Central memory CD8-positive, alpha-beta T cell (primary cell): ENCODE measurements around the gene MLLT10.
"Not testable (repeated sequence)": the region's sequence is repeated elsewhere in the genome, so short reads cannot be mapped to it uniquely, and the experiment has no call there.

Experiments
- ATAC-seq: fragments of 150-1000 bp; cut with Tn5 transposase; replicated peaks from 2 replicates; pipeline ENCODE4 v1.10.0; 2022; ENCODE audit warnings: mild to moderate bottlenecking, moderate FRiP score, moderate number of reproducible peaks; ENCODE audit not compliant: poor library complexity, severe bottlenecking; ENCODE audit errors: extremely low read depth
- DNase-seq, 2 donors: peaks; one replicate each; pipeline ENCODE4 v3.0.0; 2021; ENCODE audit warnings: low spot score in 2 of 2
- H3K27ac Mint-ChIP-seq: one replicate; pipeline ENCODE4 v1.8.0; 2022; ENCODE audit warnings: low read depth, mild to moderate bottlenecking, moderate library complexity, mixed read lengths
- H3K27me3 Mint-ChIP-seq: one replicate; pipeline ENCODE4 v1.8.0; 2022; ENCODE audit warnings: mixed read lengths
- H3K36me3 Mint-ChIP-seq: one replicate; pipeline ENCODE4 v1.8.0; 2022; ENCODE audit warnings: mild to moderate bottlenecking, moderate library complexity, mixed read lengths; ENCODE audit not compliant: insufficient read depth
- H3K4me1 Mint-ChIP-seq: one replicate; pipeline ENCODE4 v1.8.0; 2022; ENCODE audit warnings: mixed read lengths
- H3K4me3 Mint-ChIP-seq: one replicate; pipeline ENCODE4 v1.8.0; 2022; ENCODE audit warnings: mild to moderate bottlenecking, moderate library complexity, mixed read lengths
- H3K9me3 Mint-ChIP-seq: one replicate; pipeline ENCODE4 v1.8.0; 2022; ENCODE audit warnings: mixed read lengths

Gene MLLT10

DNA sequence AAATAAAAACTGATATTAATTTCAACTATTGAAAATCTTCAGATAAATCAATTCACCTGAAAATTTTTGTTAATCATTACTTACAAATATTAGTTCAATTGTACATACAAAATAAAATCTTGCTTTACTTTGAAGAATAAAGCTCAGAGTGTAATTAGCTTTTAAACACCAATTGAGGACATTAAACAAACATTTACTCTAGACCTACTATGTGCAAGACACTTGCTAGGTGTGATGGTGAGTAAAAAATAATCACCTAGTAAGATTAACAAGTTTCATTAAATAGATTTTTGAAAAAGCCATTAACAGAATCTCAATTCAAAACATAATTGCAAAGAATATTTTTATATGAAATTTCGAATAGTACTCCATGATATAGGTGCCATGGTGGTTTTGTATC lies 3.9 kb upstream of the MLLT10 start:
- Mint-ChIP-seq H3K4me1 (peaks cover 34% of the 10 kb centered on the region), H3K9me3 (no peaks in the 10 kb centered on the region), H3K27me3 (no peaks in the 10 kb centered on the region), H3K4me3 (no peak overlapping the region), H3K36me3 (peaks cover 15% of the 10 kb centered on the region), H3K27ac (no peak overlapping the region)
- no peak for ATAC-seq
- no peak for DNase-seq

DNA sequence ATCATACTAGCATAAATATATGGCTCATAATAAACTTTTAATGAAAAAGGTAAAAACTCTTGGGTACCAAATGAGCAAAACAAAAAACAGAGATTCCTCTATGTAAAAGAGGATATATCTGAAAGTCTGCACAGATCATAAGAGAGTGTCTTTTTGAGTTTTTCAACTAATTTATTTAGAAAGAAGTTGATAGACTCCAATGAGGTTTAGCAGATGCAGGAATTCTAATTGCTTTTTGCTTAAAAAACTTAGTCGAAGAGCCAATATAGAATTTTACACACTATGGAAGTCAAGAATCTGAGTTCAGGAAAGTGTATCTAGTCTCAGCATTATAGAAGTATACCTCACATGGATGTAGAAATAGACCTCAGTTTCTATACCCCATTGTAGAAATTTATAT lies 3.4 kb upstream of the MLLT10 start:
- no peak for DNase-seq
- no peak for ATAC-seq
- no peaks in the 10 kb centered on the region for H3K27me3 Mint-ChIP-seq
- peaks cover 12% of the 10 kb centered on the region for H3K36me3 Mint-ChIP-seq
- H3K27ac Mint-ChIP-seq = no peak overlapping the region
- H3K9me3 Mint-ChIP-seq = no peaks in the 10 kb centered on the region
- peaks cover 34% of the 10 kb centered on the region for H3K4me1 Mint-ChIP-seq
- no peak overlapping the region for H3K4me3 Mint-ChIP-seq

DNA sequence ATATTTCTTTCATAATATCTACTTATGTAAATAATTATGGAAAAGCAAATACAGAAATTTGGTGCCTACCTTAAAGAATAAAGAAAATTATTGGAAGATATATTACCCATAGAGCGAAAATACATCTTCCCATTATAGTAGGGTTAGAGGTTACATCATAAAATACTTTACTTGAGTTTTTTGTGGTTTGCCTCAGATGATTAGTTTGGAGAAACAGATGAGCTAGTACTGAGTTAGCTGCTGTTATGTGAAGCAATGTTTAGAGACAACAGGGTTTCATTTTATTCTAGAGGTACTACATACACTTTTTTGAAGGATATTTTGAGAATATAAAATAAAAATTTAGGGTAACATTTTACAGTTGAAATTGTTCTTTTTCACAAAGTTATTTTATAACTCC lies 2.9 kb upstream of the MLLT10 start:
- no peak overlapping the region for H3K4me3 Mint-ChIP-seq
- DNase-seq (no peak), ATAC-seq (no peak)
- H3K36me3 Mint-ChIP-seq = peaks cover 11% of the 10 kb centered on the region
- no peaks in the 10 kb centered on the region for H3K27me3 Mint-ChIP-seq
- peaks cover 34% of the 10 kb centered on the region for H3K4me1 Mint-ChIP-seq
- H3K9me3 Mint-ChIP-seq = no peaks in the 10 kb centered on the region
- H3K27ac Mint-ChIP-seq = no peak overlapping the region

- H3K36me3 Mint-ChIP-seq = peaks cover 11% of the 10 kb centered on the region
- ATAC-seq = no peak
- peak overlapping the region; percentile 59 for H3K27ac Mint-ChIP-seq
- no peak for DNase-seq
- H3K4me1 Mint-ChIP-seq = peaks cover 20% of the 10 kb centered on the region
- no peaks in the 10 kb centered on the region for H3K27me3 Mint-ChIP-seq
- H3K9me3 Mint-ChIP-seq = no peaks in the 10 kb centered on the region
- peak overlapping the region; percentile 85 for H3K4me3 Mint-ChIP-seq
Observed at GRCh38 chr10:21532694-21533466, 1.2 kb upstream of the MLLT10 start.

DNA sequence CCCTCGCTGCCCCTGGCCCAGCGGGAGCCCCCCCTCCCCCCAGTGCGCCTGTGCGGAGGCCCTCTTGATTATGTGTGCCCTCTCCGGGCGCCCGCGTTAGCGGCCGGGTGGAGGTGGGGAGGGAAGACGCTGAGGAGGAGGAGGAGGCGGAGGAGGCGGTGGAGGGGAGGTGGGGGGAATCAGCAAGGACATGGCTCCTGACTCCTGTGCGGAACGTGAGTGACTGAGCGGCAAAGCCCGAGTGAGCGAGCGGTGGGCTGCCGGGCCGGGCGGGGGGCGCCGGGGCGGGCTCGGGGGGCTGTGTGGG lies 201 bp downstream of the MLLT10 start:
- peak overlapping the region; percentile 85 for H3K4me3 Mint-ChIP-seq
- peaks cover 20% of the 10 kb centered on the region for H3K36me3 Mint-ChIP-seq
- ATAC-seq (no peak), DNase-seq (no peak)
- H3K27ac Mint-ChIP-seq = peak overlapping the region; percentile 79
- no peaks in the 10 kb centered on the region for H3K9me3 Mint-ChIP-seq
- H3K27me3 Mint-ChIP-seq = no peaks in the 10 kb centered on the region
- peaks cover 25% of the 10 kb centered on the region for H3K4me1 Mint-ChIP-seq

DNA sequence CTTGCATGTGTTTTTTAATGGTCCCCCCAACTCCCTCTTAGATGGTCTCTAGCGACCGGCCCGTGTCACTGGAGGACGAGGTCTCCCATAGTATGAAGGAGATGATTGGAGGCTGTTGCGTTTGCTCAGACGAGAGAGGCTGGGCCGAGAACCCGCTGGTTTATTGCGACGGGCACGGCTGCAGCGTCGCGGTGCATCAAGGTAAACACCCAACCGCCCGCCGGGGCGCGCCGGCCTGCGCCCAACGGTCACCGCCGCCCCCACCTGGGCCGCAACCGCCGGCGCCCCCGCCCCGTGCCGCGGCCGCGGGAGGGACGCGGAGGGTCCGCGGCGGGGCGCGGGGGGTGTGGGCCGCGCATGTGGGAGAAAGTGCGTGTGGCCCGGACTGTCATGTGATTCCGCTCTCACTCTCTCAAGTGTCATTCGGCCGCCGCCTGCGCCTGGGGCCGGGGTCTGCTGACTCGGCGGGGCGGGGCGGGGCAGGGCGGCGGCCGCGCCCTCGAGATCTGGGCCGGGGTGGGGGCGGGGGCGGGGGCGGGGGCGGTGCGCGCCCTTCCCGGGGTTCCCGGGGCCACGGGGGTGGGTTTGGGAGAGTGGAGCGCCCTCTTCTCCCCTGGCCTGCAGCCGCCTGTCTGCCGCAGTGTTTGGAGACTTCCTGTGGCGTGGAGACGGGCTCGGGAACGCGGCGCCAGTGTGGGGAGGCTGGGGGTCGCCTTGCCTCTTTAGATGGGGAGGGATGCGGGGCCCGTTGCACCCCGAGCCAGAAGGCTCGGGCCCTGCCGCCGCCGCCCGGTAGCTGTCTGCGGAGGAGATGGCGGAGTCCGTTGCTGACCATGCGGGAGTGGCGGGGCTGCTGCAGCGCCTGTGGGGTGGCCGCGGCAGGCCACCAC lies 817 bp downstream of the MLLT10 start:
- peak overlapping the region; percentile 85 for H3K4me3 Mint-ChIP-seq
- DNase-seq (peak; percentile 24 to 33), ATAC-seq (peak; percentile 57)
- H3K36me3 Mint-ChIP-seq = peaks cover 26% of the 10 kb centered on the region
- H3K27ac Mint-ChIP-seq = peak overlapping the region; percentile 79
- H3K27me3 Mint-ChIP-seq = no peaks in the 10 kb centered on the region
- H3K9me3 Mint-ChIP-seq = no peaks in the 10 kb centered on the region
- H3K4me1 Mint-ChIP-seq = peaks cover 25% of the 10 kb centered on the region

DNA sequence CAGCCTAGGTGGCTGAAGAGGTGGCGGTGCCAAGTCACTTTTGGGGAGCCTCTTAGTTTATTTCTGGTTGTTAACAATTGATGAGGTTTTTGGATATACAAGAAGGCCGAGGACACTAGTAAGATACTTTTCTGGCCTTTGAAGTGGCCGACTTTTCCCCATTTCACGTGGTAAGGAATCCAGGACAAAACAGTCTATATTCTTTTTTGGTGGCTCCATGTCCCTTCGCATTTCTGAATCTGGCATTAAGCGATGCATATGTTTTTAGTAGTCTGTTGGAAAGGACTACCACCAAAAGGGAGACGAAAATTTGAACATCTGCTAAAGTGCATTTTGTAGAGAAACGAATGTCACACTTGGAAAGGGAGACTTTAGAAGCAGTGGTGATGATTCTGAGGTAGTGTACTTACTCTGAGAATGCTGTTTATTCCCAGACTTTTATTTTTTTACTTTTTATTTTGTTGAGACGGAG lies 1.5 kb downstream of the MLLT10 start:
- Mint-ChIP-seq H3K4me3 (peak overlapping the region; percentile 85), H3K36me3 (peaks cover 30% of the 10 kb centered on the region), H3K27me3 (no peaks in the 10 kb centered on the region), H3K27ac (peak overlapping the region; percentile 65), H3K4me1 (peaks cover 25% of the 10 kb centered on the region), H3K9me3 (no peaks in the 10 kb centered on the region)
- no peak for ATAC-seq
- DNase-seq = no peak

GRCh38 chr10:21535976-21536375 lies 1.9 kb downstream of the MLLT10 start:
- peak overlapping the region; percentile 85 for H3K4me3 Mint-ChIP-seq
- not testable (repeated sequence) for H3K27me3 Mint-ChIP-seq

GRCh38 chr10:21536874-21537273 lies 2.8 kb downstream of the MLLT10 start:
- peaks cover 28% of the 10 kb centered on the region for H3K4me1 Mint-ChIP-seq
- ATAC-seq (no peak), DNase-seq (no peak)
- H3K4me3 Mint-ChIP-seq = no peak overlapping the region
- no peak overlapping the region for H3K27ac Mint-ChIP-seq
- H3K36me3 Mint-ChIP-seq = peaks cover 40% of the 10 kb centered on the region
- no peaks in the 10 kb centered on the region for H3K27me3 Mint-ChIP-seq
- no peaks in the 10 kb centered on the region for H3K9me3 Mint-ChIP-seq

More at GRCh38 chr10:21535976-21536375, 1.9 kb downstream of the MLLT10 start:
- H3K27ac Mint-ChIP-seq = peak overlapping the region; percentile 65
- peaks cover 34% of the 10 kb centered on the region for H3K36me3 Mint-ChIP-seq
- DNase-seq, ATAC-seq, H3K9me3 Mint-ChIP-seq: not testable (repeated sequence)
- peaks cover 25% of the 10 kb centered on the region for H3K4me1 Mint-ChIP-seq

DNA sequence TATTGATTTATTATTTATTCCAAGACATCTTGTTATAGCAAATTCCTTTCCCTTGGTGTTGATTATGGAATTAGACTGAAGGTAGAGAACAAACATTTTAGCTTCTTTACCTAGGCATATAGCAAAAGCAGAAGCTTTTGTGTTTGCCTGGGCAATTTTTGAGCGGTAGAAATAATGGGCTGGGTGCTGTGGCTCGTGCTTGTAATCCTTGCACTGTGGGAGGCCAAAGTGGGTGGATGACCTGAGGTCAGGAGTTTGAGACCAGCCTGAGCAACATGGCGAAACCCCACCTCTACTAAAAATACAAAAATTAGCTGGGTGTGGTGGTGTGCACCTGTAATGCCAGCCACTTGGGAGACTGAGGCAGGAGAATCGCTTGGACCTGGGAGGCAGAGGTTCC lies 6.7 kb downstream of the MLLT10 start:
- not testable (repeated sequence) for H3K9me3 Mint-ChIP-seq

DNA sequence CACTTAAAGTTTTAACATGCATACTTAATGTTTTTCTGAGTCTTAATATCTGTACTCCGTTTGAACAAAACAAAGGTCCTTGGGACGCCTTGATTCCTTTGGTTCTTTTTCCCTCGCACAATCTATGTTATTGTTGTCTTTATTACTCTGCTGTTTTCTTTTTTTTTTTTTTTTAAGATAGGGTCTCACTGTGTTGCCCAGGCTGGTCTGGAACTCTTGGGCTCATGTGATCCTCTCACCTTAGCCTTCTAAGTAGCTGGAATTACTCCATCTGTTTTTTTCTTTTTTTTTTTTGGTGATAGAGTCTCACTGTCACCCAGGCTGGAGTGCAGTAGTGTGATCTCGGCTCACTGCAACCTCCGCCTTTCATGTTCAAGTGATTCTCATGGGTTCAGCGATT lies 13.2 kb downstream of the MLLT10 start:
- Mint-ChIP-seq H3K27me3 (no peaks in the 10 kb centered on the region), H3K4me1 (peaks cover 11% of the 10 kb centered on the region), H3K36me3 (peaks cover 60% of the 10 kb centered on the region), H3K9me3 (no peaks in the 10 kb centered on the region), H3K4me3 (no peak overlapping the region), H3K27ac (peak overlapping the region; percentile 71)
- DNase-seq (no peak), ATAC-seq (no peak)

More for the DNA sequence above, 6.7 kb downstream of the MLLT10 start:
- H3K4me3 Mint-ChIP-seq, ATAC-seq, DNase-seq, H3K27me3 Mint-ChIP-seq, H3K27ac Mint-ChIP-seq: not testable (repeated sequence)
- H3K36me3 Mint-ChIP-seq = peaks cover 58% of the 10 kb centered on the region
- H3K4me1 Mint-ChIP-seq = peaks cover 17% of the 10 kb centered on the region

GRCh38 chr10:21552638-21553037 lies 18.6 kb downstream of the MLLT10 start:
- Mint-ChIP-seq H3K27ac (no peak overlapping the region), H3K4me1 (peaks cover 17% of the 10 kb centered on the region), H3K36me3 (peaks cover 74% of the 10 kb centered on the region), H3K4me3 (no peak overlapping the region), H3K9me3 (no peaks in the 10 kb centered on the region), H3K27me3 (no peaks in the 10 kb centered on the region)
- ATAC-seq (no peak), DNase-seq (no peak)

DNA sequence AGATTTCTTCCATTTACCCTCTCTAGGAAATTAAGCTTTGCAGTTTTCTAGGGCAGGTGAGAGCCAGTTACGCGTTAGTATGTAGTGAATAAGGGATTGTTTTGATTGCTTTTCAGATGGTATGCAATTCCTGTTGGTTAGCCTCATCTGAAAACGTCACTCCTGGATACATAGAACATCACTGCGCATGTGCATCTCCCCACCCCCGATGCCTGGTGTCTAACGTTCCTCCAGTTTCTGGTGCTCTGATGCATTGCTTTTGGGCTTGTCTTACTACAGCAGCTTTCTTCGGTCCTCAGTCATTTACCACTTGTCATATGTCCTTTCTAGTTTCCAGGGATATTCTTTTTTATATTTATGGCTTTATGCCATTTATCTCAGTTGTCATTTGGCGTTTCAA lies 22.5 kb downstream of the MLLT10 start:
- ATAC-seq (no peak), DNase-seq (no peak)
- Mint-ChIP-seq H3K4me1 (peaks cover 32% of the 10 kb centered on the region), H3K27me3 (no peaks in the 10 kb centered on the region), H3K36me3 (peaks cover 73% of the 10 kb centered on the region), H3K27ac (no peak overlapping the region), H3K4me3 (no peak overlapping the region), H3K9me3 (no peaks in the 10 kb centered on the region)
